OCI-LY7 (cell line): ENCODE data around the gene DSC1. TPM values are rescaled to one million over a fixed set of nuclear protein-coding genes. Genes with fewer than 3 reads are reported as not detected.
"Not testable (repeated sequence)": the region's sequence is repeated elsewhere in the genome, so short reads cannot be mapped to it uniquely, and the experiment has no call there.

Experiments used
- BruUV-seq: library from RNA; stranded (reverse); fragments of 400-500 nt; replicated peaks from 2 replicates; lab custom pipeline; 2021; lab: Mats Ljungman, UMichigan
- CTCF ChIA-PET: fragments of 300-600 bp; sonication (Branson Sonifier 250); formaldehyde crosslinking; loops from one replicate; lab custom pipeline; 2022; ENCODE audit warnings: antibody characterized with exemption; ENCODE audit not compliant: unreplicated experiment; lab: Charles Lee
- POLR2A ChIA-PET: fragments of 300-600 bp; sonication (Branson Sonifier 250); formaldehyde crosslinking; loops from one replicate; lab custom pipeline; 2022; ENCODE audit warnings: antibody characterized with exemption; lab: Charles Lee
- DNase-seq: peaks from one replicate; pipeline ENCODE4 v3.0.0-alpha.2; 2015; ENCODE audit warnings: low spot score
- H2AFZ ChIP-seq: fragments of 200-600 bp; sonication (generic), shearing (Covaris generic); 2 replicates; pipeline ENCODE4 v1.6.1; 2014; ENCODE audit warnings: mild to moderate bottlenecking, antibody characterized with exemption, low read length, moderate library complexity
- H3K27ac ChIP-seq: fragments of 200-600 bp; sonication (generic); 2 replicates; pipeline ENCODE4 v1.5.1; 2014; ENCODE audit warnings: mixed run types, low read depth, mild to moderate bottlenecking, moderate library complexity, low read length, inconsistent platforms; ENCODE audit not compliant: poor library complexity, severe bottlenecking
- H3K36me3 ChIP-seq: fragments of 200-600 bp; sonication (generic); 2 replicates; pipeline ENCODE4 v1.6.1; 2014; ENCODE audit warnings: mild to moderate bottlenecking, antibody characterized with exemption, low read length, moderate library complexity, mixed read lengths; ENCODE audit not compliant: insufficient read depth
- H3K4me1 ChIP-seq: fragments of 200-600 bp; sonication (generic); 2 replicates; pipeline ENCODE4 v1.5.1; 2014; ENCODE audit warnings: mild to moderate bottlenecking, low read length; ENCODE audit not compliant: insufficient read depth, poor library complexity, severe bottlenecking
- H3K4me2 ChIP-seq: fragments of 200-600 bp; sonication (generic); 2 replicates; pipeline ENCODE4 v1.6.1; 2014; ENCODE audit warnings: mild to moderate bottlenecking, low read length
- H3K4me3 ChIP-seq: fragments of 200-600 bp; sonication (generic); 2 replicates; pipeline ENCODE4 v1.5.1; 2014; ENCODE audit warnings: mild to moderate bottlenecking, low read depth, low read length; ENCODE audit not compliant: poor library complexity, severe bottlenecking
- H3K79me2 ChIP-seq: fragments of 200-600 bp; sonication (generic); 2 replicates; pipeline ENCODE4 v1.6.1; 2016; ENCODE audit warnings: low read depth, mild to moderate bottlenecking, low read length, moderate library complexity, mixed read lengths; ENCODE audit not compliant: insufficient read depth
- H3K9me2 ChIP-seq: fragments of 200-600 bp; sonication (generic); 2 replicates; pipeline ENCODE4 v1.6.1; 2016; ENCODE audit warnings: mild to moderate bottlenecking, low read length, mixed read lengths; ENCODE audit not compliant: insufficient read depth
- H3K9me3 ChIP-seq: fragments of 200-600 bp; sonication (generic); 2 replicates; pipeline ENCODE4 v1.6.1; 2014; ENCODE audit warnings: mild to moderate bottlenecking, mixed run types, low read length, mixed read lengths
- H4K20me1 ChIP-seq: fragments of 200-600 bp; sonication (generic); 2 replicates; pipeline ENCODE4 v1.6.1; 2014; ENCODE audit warnings: mild to moderate bottlenecking, antibody characterized with exemption, low read length, moderate library complexity, mixed read lengths; ENCODE audit not compliant: insufficient read depth
- EZH2phosphoT487 ChIP-seq: fragments of 200-600 bp; sonication (generic); IDR thresholded peaks from 2 replicates; pipeline ENCODE4 v1.6.1; 2018; ENCODE audit warnings: low read depth, borderline replicate concordance, mild to moderate bottlenecking, mixed run types, antibody characterized with exemption, low read length, moderate library complexity, mixed read lengths
- intact Hi-C: fragments of 100-400 bp; cut with micrococcal nuclease; formaldehyde crosslinking; loops from one replicate; pipeline ENCODE4 v1.10.0; 2022; ENCODE audit not compliant: unreplicated experiment
- total RNA-seq, 2 experiments: library from RNA; depleted of rRNA in 1 of 2; stranded (reverse); fragments of >200 nt in 1 of 2; shearing (Covaris generic) in 1 of 2; gene quantifications; 2 replicates each; pipeline ENCODE4 v1.2.3, GENCODE V29; 2014 to 2022
- TF ChIP-seq, protein P1 (sequence below): fragments of 200-600 bp; sonication (generic); conservative IDR thresholded peaks from 2 replicates; pipeline ENCODE4 v1.5.1; 2014; ENCODE audit warnings: mild to moderate bottlenecking, antibody characterized with exemption, low read length, moderate library complexity, mixed read lengths

Gene DSC1
- total RNA-seq, 2 experiments from 2014 or later = not detected

DNA sequence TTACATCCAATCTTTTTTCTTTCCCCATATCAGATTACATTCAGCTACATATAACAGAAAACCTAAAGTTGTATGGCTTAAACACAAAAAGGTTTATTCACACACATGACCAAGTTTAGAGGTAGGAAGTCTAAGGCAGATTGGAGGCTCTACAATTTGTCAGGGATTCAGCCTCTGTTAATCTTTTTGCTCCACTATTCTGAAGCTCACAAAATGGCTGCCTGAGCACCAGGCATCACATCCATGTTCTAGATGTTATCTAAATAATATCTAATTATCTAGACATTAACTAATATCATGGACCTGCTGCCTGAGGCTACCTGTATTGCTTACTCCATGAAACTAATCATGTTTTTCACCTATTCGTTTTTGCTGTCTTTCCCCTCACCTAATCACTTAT is 36.8 kb downstream of the DSC1 start:
- H3K27ac ChIP-seq = no peak overlapping the region
- DNase-seq = no peak
- no peaks in the 10 kb centered on the region for H3K36me3 ChIP-seq
- intact Hi-C loops = no loop called here
- no peaks in the 10 kb centered on the region for H4K20me1 ChIP-seq
- no peaks in the 10 kb centered on the region for H3K4me1 ChIP-seq
- H3K4me3 ChIP-seq = no peak overlapping the region
- H3K9me2 ChIP-seq = no peaks in the 10 kb centered on the region
- H3K9me3 ChIP-seq = no peaks in the 10 kb centered on the region
- no peak for TF ChIP-seq EZH2phosphoT487
- TF ChIP-seq, protein P1, sequence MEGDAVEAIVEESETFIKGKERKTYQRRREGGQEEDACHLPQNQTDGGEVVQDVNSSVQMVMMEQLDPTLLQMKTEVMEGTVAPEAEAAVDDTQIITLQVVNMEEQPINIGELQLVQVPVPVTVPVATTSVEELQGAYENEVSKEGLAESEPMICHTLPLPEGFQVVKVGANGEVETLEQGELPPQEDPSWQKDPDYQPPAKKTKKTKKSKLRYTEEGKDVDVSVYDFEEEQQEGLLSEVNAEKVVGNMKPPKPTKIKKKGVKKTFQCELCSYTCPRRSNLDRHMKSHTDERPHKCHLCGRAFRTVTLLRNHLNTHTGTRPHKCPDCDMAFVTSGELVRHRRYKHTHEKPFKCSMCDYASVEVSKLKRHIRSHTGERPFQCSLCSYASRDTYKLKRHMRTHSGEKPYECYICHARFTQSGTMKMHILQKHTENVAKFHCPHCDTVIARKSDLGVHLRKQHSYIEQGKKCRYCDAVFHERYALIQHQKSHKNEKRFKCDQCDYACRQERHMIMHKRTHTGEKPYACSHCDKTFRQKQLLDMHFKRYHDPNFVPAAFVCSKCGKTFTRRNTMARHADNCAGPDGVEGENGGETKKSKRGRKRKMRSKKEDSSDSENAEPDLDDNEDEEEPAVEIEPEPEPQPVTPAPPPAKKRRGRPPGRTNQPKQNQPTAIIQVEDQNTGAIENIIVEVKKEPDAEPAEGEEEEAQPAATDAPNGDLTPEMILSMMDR = no peak
- CTCF ChIA-PET = no interaction called here
- POLR2A ChIA-PET = no interaction called here
- BruUV-seq = no TSS peak
- H2AFZ ChIP-seq = no peak overlapping the region
- H3K79me2 ChIP-seq = no peaks in the 10 kb centered on the region
- no peak overlapping the region for H3K4me2 ChIP-seq

DNA sequence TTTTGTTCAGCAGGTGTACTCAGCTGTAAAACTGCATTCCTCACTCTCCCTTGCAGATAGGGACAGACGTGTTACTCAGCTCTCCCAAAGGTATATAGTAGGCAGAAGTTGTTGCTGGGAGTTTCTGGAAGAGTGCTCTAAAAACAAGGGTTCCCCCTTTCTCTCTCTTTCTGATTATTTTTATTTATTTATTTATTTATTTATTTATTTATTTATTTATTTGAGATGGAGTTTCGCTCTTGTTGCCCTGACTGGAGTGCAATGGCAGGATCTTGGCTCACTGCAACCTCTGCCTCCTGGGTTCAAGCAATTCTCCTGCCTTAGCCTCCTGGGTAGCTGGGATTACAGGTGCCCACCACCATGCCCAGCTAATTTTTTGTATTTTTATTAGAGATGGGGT is 39.5 kb downstream of the DSC1 start:
- H3K27ac ChIP-seq, H3K36me3 ChIP-seq, H3K4me3 ChIP-seq, DNase-seq, POLR2A ChIA-PET, H3K9me3 ChIP-seq, intact Hi-C loops, H2AFZ ChIP-seq, BruUV-seq, H3K79me2 ChIP-seq, H3K4me1 ChIP-seq, CTCF ChIA-PET, H3K9me2 ChIP-seq, H3K4me2 ChIP-seq, H4K20me1 ChIP-seq: not testable (repeated sequence)

DNA sequence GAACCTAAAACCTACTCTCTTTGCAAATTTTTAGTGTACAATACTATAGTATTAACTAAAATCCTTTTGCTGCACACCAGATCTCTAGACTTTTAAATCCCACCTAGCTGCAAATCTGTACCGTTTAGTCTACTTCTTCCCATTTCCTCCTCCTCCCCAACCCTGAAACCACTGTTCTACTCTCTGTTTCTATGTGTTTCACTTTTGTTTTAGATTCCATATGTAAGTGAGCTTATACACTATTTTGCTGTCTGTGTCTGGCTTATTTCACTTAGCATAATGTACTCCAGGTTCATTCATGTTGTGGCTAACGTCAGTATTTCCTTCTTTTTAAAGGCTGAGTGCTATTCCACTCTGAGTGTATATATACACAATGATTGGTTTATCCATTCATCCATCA is 42.1 kb downstream of the DSC1 start:
- POLR2A ChIA-PET = no interaction called here
- BruUV-seq = no TSS peak
- H3K4me1 ChIP-seq = no peaks in the 10 kb centered on the region

More for the DNA sequence above, 42.1 kb downstream of the DSC1 start:
- intact Hi-C loops = no loop called here
- no peaks in the 10 kb centered on the region for H3K79me2 ChIP-seq
- H3K9me3 ChIP-seq = no peaks in the 10 kb centered on the region
- CTCF ChIA-PET = no interaction called here
- no peak overlapping the region for H3K4me2 ChIP-seq
- H3K36me3 ChIP-seq = no peaks in the 10 kb centered on the region
- H3K27ac ChIP-seq = no peak overlapping the region
- no peak for TF ChIP-seq EZH2phosphoT487
- TF ChIP-seq, protein P1 = no peak
- no peak overlapping the region for H3K4me3 ChIP-seq
- H4K20me1 ChIP-seq = no peaks in the 10 kb centered on the region
- no peaks in the 10 kb centered on the region for H3K9me2 ChIP-seq
- no peak overlapping the region for H2AFZ ChIP-seq
- no peak for DNase-seq
